OCI-LY3 (cell line): ENCODE results near the gene DNAH17.

Source experiments
- CTCF ChIP-seq: fragments of 200-600, 300-600 bp; sonication (generic); IDR thresholded peaks from 2 replicates; pipeline ENCODE4 v1.5.1; 2014; ENCODE audit warnings: antibody characterized with exemption, low read length, low read depth
- EZH2phosphoT487 ChIP-seq: fragments of 200-600 bp; shearing (Covaris generic); IDR thresholded peaks from 2 replicates; pipeline ENCODE4 v1.6.1; 2018; ENCODE audit warnings: antibody characterized with exemption, mixed run types, low read depth

- TF ChIP-seq CTCF, result no peak
- TF ChIP-seq EZH2phosphoT487, result no peak
Measured at GRCh38 chr17:78539781-78540180, 37.4 kb downstream of the DNAH17 start.
